Kidney (tissue), 14 donors: Measurements from ENCODE around the gene MRGPRE. TPM values are rescaled to one million over a fixed set of nuclear protein-coding genes. Genes with fewer than 3 reads are reported as not detected.

Experiments
- DNase-seq, 5 donors: peaks; one replicate each; pipeline ENCODE4 v3.0.0-alpha.2; 2013 to 2020
- FAIRE-seq: peaks from 2 replicates; lab custom pipeline; 2012; peaks lifted over from hg19 to GRCh38; lab: Jason Lieb, UNC
- H3K27ac ChIP-seq, 2 donors: one replicate each; pipeline ENCODE4 v1.7.0; 2013; ENCODE audit warnings: low read depth in 2 of 2, low read length in 2 of 2, inconsistent platforms in 1 of 2
- H3K27me3 ChIP-seq: one replicate; pipeline ENCODE4 v1.7.1; 2013; ENCODE audit warnings: low read length, inconsistent platforms; ENCODE audit not compliant: control insufficient read depth, insufficient read depth
- H3K36me3 ChIP-seq, 3 donors: one replicate each; pipeline versions ENCODE4 v1.7.0 to v1.7.1; 2013; ENCODE audit warnings: low read length in 3 of 3, control low read depth in 1 of 3, inconsistent platforms in 1 of 3; ENCODE audit not compliant: insufficient read depth in 3 of 3, control insufficient read depth in 2 of 3
- H3K4me1 ChIP-seq, 3 donors: one replicate each; pipeline versions ENCODE4 v1.7.0 to v1.7.1; 2013; ENCODE audit warnings: low read length in 3 of 3, inconsistent platforms in 1 of 3, low read depth in 1 of 3; ENCODE audit not compliant: control insufficient read depth in 2 of 3, insufficient read depth in 2 of 3
- H3K4me3 ChIP-seq, 3 donors: one replicate each; pipeline versions ENCODE4 v1.7.0 to v1.8.1; 2013; ENCODE audit warnings: low read length in 3 of 3, control low read depth in 1 of 3, inconsistent platforms in 1 of 3
- H3K9ac ChIP-seq, 3 donors: one replicate each; pipeline versions ENCODE4 v1.7.0 to v1.7.1; 2013; ENCODE audit warnings: low read length in 3 of 3, control low read depth in 1 of 3, inconsistent platforms in 1 of 3
- H3K9me3 ChIP-seq, 3 donors: one replicate each; pipeline versions ENCODE4 v1.7.0 to v1.7.1; 2013; ENCODE audit warnings: low read length in 3 of 3, control low read depth in 1 of 3, inconsistent platforms in 1 of 3; ENCODE audit not compliant: control insufficient read depth in 2 of 3, insufficient read depth in 1 of 3
- CTCF ChIP-seq: IDR thresholded peaks from 3 replicates; pipeline ENCODE4 v1.5.1; 2012; ENCODE audit warnings: mild to moderate bottlenecking, moderate library complexity, borderline replicate concordance; ENCODE audit not compliant: insufficient read depth; ENCODE audit errors: extremely low read depth
- intact Hi-C: fragments of 100-400 bp; cut with DNase I; formaldehyde crosslinking; loops from one replicate; pipeline ENCODE4 v1.11.1; 2022
- polyA plus RNA-seq: library from polyadenylated mRNA; stranded (reverse); fragments of 350-450 nt; fragmentation: Illumina TruSeq; extraction: RNeasy Lipid Tissue Mini Kit (QIAGEN cat#74804); gene quantifications from one replicate; pipeline ENCODE4 v1.2.3, GENCODE V29; 2014; ENCODE audit warnings: low read depth, low replicate concordance; ENCODE audit not compliant: insufficient read depth
- total RNA-seq: library from RNA; stranded (reverse); fragmentation: NEBNext Ultra II Directional; extraction: Animal tissue kit (Norgen Biotek cat#: 25700); gene quantifications from one replicate; pipeline ENCODE4 v1.2.1, GENCODE V29; 2021
- donor health status: control.
- donor health status: control.
- donor health status: control.
- donor health status: control.
- donor health status: control.
- donor health status: DM: yes; HTN: yes; CAD: no.
- donor health status: Normal renal cell carcinoma (clear cell type).

The MRGPRE gene
- total and polyA plus RNA-seq, 2 donors from 2014 or later, result 0.22 TPM; not detected in 1

- H3K27me3 ChIP-seq, result no peaks in the 10 kb centered on the region
- TF ChIP-seq CTCF, result no peak
- H3K27ac ChIP-seq, result no peak overlapping the region
- H3K4me1 ChIP-seq, result peaks cover 0 to 3% (median 0%) of the 10 kb centered on the region in 3 donors
- no peak for FAIRE-seq
- intact Hi-C loops, result no loop called here
- no peak overlapping the region for H3K4me3 ChIP-seq
- no peaks in the 10 kb centered on the region for H3K9me3 ChIP-seq
- no peak overlapping the region for H3K9ac ChIP-seq
- peak; percentile 47 to 78 (median 53) for DNase-seq
- H3K36me3 ChIP-seq, result no peaks in the 10 kb centered on the region
Measured at GRCh38 chr11:3225159-3225758, 7.0 kb downstream of the MRGPRE start.

GRCh38 chr11:3224401-3225057 lies 7.7 kb downstream of the MRGPRE start:
- H3K9me3 ChIP-seq, result no peaks in the 10 kb centered on the region
- no peak overlapping the region for H3K27ac ChIP-seq
- no peaks in the 10 kb centered on the region for H3K27me3 ChIP-seq
- H3K4me3 ChIP-seq, result no peak overlapping the region
- no peak for TF ChIP-seq CTCF
- no peak for FAIRE-seq
- H3K36me3 ChIP-seq, result no peaks in the 10 kb centered on the region
- intact Hi-C loops, result no loop called here
- peak in 4 of 5 donors; percentile 78 to 86 (median 82) for DNase-seq
- peaks cover 0 to 3% (median 0%) of the 10 kb centered on the region in 3 donors for H3K4me1 ChIP-seq
- no peak overlapping the region for H3K9ac ChIP-seq

GRCh38 chr11:3223932-3224381 lies 8.3 kb downstream of the MRGPRE start:
- TF ChIP-seq CTCF, result no peak
- DNase-seq (peak in 2 of 5 donors; percentile 36 to 57), FAIRE-seq (no peak)
- no peak overlapping the region for H3K4me3 ChIP-seq
- H3K27ac ChIP-seq, result no peak overlapping the region
- intact Hi-C loops, result no loop called here
- H3K9ac ChIP-seq, result no peak overlapping the region
- H3K9me3 ChIP-seq, result no peaks in the 10 kb centered on the region
- no peaks in the 10 kb centered on the region for H3K36me3 ChIP-seq
- peaks cover 0 to 3% (median 0%) of the 10 kb centered on the region in 3 donors for H3K4me1 ChIP-seq
- no peaks in the 10 kb centered on the region for H3K27me3 ChIP-seq
